HepG2 (cell line): ENCODE measurements around the gene TAS1R3. TPM values are rescaled to one million over a fixed set of nuclear protein-coding genes. Genes with fewer than 3 reads are reported as not detected.

Experiments used
- BCL3 ChIP-seq: sonication (generic); formaldehyde crosslinking; IDR thresholded peaks from 2 replicates; pipeline ENCODE4 v1.5.1; 2020; ENCODE audit warnings: mild to moderate bottlenecking, missing genetic modification reagents, moderate library complexity
- CBFB ChIP-seq: sonication (generic); formaldehyde crosslinking; IDR thresholded peaks from 2 replicates; pipeline ENCODE4 v1.4.0; 2020; ENCODE audit warnings: missing genetic modification reagents
- GLI4 ChIP-seq: sonication (generic); formaldehyde crosslinking; IDR thresholded peaks from 2 replicates; pipeline ENCODE4 v1.5.1; 2020; ENCODE audit warnings: missing genetic modification reagents, mild to moderate bottlenecking, moderate library complexity, borderline replicate concordance
- KMT2A ChIP-seq: sonication (generic); formaldehyde crosslinking; IDR thresholded peaks from 2 replicates; pipeline ENCODE4 v1.4.0; 2020; ENCODE audit warnings: missing genetic modification reagents
- MTA1 ChIP-seq: sonication (generic); formaldehyde crosslinking; IDR thresholded peaks from 2 replicates; pipeline ENCODE4 v1.4.0; 2020; ENCODE audit warnings: missing genetic modification reagents, mild to moderate bottlenecking, borderline replicate concordance
- MXD4 ChIP-seq: IDR thresholded peaks from 2 replicates; pipeline ENCODE4 v1.6.1; 2016; ENCODE audit warnings: mild to moderate bottlenecking, missing biosample characterization, missing genetic modification reagents
- MYPOP ChIP-seq: sonication (generic); formaldehyde crosslinking; IDR thresholded peaks from 2 replicates; pipeline ENCODE4 v1.8.1; 2023; ENCODE audit warnings: mild to moderate bottlenecking, moderate library complexity, missing genetic modification reagents
- POLR2AphosphoS5 ChIP-seq: IDR thresholded peaks from 2 replicates; pipeline ENCODE4 v1.6.1; 2012; ENCODE audit warnings: low read depth, low read length
- SOX6 ChIP-seq, 2 experiments: fragments of 450-650 bp in 1 of 2; sonication (generic) in 1 of 2; formaldehyde crosslinking in 1 of 2; IDR thresholded peaks; 2 replicates each; pipeline versions ENCODE4 v1.4.0 to v1.6.1; 2017 to 2020; ENCODE audit warnings: antibody characterized with exemption in 1 of 2, mild to moderate bottlenecking in 1 of 2, missing genetic modification reagents in 1 of 2
- ZBTB4 ChIP-seq: sonication (generic); formaldehyde crosslinking; IDR thresholded peaks from 2 replicates; pipeline ENCODE4 v1.4.0; 2020; ENCODE audit warnings: missing genetic modification reagents, mild to moderate bottlenecking, borderline replicate concordance
- ZNF232 ChIP-seq: sonication (generic); formaldehyde crosslinking; IDR thresholded peaks from 2 replicates; pipeline ENCODE4 v1.4.0; 2020; ENCODE audit warnings: missing genetic modification reagents, borderline replicate concordance
- ZNF335 ChIP-seq: sonication (generic); formaldehyde crosslinking; IDR thresholded peaks from 2 replicates; pipeline ENCODE4 v1.4.0; 2020; ENCODE audit warnings: missing genetic modification reagents
- polyA plus RNA-seq, 8 experiments: library from polyadenylated mRNA; depleted of rRNA in 3 of 8; stranded (reverse) in 7 of 8; unstranded in 1 of 8; fragments of >200 nt; fragmentation: Illumina TruSeq in 4 of 8; extraction: Trizol in 4 of 8; gene quantifications; 2 replicates each; pipeline versions ENCODE4 v1.2.1 to v1.2.3, GENCODE V29; 2011 to 2016; ENCODE audit warnings: low read depth in 4 of 8, missing spikeins in 1 of 8, mixed read lengths in 1 of 8; ENCODE audit not compliant: insufficient read depth in 1 of 8
- total RNA-seq, 5 experiments: library from RNA; depleted of rRNA; stranded (reverse); fragments of >200 nt; fragmentation: Illumina TruSeq; extraction: Trizol; gene quantifications; 2 replicates each; pipeline ENCODE4 v1.2.3, GENCODE V29; 2016; ENCODE audit warnings: low read depth in 1 of 5
- TF ChIP-seq, protein P1 (sequence below): sonication (generic); formaldehyde crosslinking; IDR thresholded peaks from 2 replicates; pipeline ENCODE4; 2020; ENCODE audit warnings: missing genetic modification reagents, mild to moderate bottlenecking, borderline replicate concordance
- TF ChIP-seq, protein P2 (sequence below): sonication (generic); formaldehyde crosslinking; IDR thresholded peaks from 2 replicates; pipeline ENCODE4 v1.8.0; 2023; ENCODE audit warnings: mild to moderate bottlenecking, missing genetic modification reagents
- TF ChIP-seq, protein P3 (sequence below), 2 experiments: sonication (generic) in 1 of 2; formaldehyde crosslinking in 1 of 2; IDR thresholded peaks; 2 replicates each; pipeline versions ENCODE4 v1.4.0 to v1.6.1; 2018 to 2020; ENCODE audit warnings: missing genetic modification reagents in 2 of 2, borderline replicate concordance in 1 of 2, low read depth in 1 of 2, mild to moderate bottlenecking in 1 of 2, missing biosample characterization in 1 of 2

The TAS1R3 gene
- total and polyA plus RNA-seq, 2 of the 13 experiments (the other 11 are each of a cell fraction or from before 2014, with no cell fraction given): 0.13 to 0.15 TPM

GRCh38 chr1:1306070-1306660 lies 24.9 kb upstream of the TAS1R3 start (continued):
- 0 out of 2 replicates have a peak, but pooled peaks have one; percentile 2 for TF ChIP-seq POLR2AphosphoS5
- TF ChIP-seq MTA1: 0 out of 2 replicates have a peak, but pooled peaks have one; percentile 1
- TF ChIP-seq GLI4 (CRISPR knock-in tag): 0 out of 2 replicates have a peak, but pooled peaks have one; percentile 28
- TF ChIP-seq ZNF335: 0 out of 2 replicates have a peak, but pooled peaks have one; percentile 10
- no peak for TF ChIP-seq ZBTB4 (CRISPR knock-in tag)
- TF ChIP-seq, protein P1, sequence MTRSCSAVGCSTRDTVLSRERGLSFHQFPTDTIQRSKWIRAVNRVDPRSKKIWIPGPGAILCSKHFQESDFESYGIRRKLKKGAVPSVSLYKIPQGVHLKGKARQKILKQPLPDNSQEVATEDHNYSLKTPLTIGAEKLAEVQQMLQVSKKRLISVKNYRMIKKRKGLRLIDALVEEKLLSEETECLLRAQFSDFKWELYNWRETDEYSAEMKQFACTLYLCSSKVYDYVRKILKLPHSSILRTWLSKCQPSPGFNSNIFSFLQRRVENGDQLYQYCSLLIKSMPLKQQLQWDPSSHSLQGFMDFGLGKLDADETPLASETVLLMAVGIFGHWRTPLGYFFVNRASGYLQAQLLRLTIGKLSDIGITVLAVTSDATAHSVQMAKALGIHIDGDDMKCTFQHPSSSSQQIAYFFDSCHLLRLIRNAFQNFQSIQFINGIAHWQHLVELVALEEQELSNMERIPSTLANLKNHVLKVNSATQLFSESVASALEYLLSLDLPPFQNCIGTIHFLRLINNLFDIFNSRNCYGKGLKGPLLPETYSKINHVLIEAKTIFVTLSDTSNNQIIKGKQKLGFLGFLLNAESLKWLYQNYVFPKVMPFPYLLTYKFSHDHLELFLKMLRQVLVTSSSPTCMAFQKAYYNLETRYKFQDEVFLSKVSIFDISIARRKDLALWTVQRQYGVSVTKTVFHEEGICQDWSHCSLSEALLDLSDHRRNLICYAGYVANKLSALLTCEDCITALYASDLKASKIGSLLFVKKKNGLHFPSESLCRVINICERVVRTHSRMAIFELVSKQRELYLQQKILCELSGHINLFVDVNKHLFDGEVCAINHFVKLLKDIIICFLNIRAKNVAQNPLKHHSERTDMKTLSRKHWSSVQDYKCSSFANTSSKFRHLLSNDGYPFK (CRISPR knock-in tag): no peak
- TF ChIP-seq MYPOP (CRISPR knock-in tag): no peak
- TF ChIP-seq, protein P2, sequence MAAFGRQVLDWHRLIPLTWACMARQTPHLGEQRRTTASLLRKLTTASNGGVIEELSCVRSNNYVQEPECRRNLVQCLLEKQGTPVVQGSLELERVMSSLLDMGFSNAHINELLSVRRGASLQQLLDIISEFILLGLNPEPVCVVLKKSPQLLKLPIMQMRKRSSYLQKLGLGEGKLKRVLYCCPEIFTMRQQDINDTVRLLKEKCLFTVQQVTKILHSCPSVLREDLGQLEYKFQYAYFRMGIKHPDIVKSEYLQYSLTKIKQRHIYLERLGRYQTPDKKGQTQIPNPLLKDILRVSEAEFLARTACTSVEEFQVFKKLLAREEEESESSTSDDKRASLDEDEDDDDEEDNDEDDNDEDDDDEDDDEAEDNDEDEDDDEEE (CRISPR knock-in tag): 0 out of 2 replicates have a peak, but pooled peaks have one; percentile 25
- 0 out of 2 replicates have a peak, but pooled peaks have one; percentile 17 for TF ChIP-seq MXD4 (CRISPR knock-in tag)
- peak; percentile 54; the same call in 1 of the 2 replicates for TF ChIP-seq KMT2A
- TF ChIP-seq ZNF232 (CRISPR knock-in tag): no peak
- TF ChIP-seq CBFB (CRISPR knock-in tag): 0 out of 2 replicates have a peak, but pooled peaks have one; percentile 12
- TF ChIP-seq, protein P3, sequence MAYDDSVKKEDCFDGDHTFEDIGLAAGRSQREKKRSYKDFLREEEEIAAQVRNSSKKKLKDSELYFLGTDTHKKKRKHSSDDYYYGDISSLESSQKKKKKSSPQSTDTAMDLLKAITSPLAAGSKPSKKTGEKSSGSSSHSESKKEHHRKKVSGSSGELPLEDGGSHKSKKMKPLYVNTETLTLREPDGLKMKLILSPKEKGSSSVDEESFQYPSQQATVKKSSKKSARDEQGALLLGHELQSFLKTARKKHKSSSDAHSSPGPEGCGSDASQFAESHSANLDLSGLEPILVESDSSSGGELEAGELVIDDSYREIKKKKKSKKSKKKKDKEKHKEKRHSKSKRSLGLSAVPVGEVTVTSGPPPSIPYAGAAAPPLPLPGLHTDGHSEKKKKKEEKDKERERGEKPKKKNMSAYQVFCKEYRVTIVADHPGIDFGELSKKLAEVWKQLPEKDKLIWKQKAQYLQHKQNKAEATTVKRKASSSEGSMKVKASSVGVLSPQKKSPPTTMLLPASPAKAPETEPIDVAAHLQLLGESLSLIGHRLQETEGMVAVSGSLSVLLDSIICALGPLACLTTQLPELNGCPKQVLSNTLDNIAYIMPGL (CRISPR knock-in tag; IDR thresholded peaks at IDR 0.05; ENCODE audit: borderline replicate concordance in 1 of 2, low read depth in 1 of 2): 0 out of 4 replicates have a peak, but pooled peaks have one; percentile 2 to 5
- peak; percentile 4; the same call in 1 of the 2 replicates for TF ChIP-seq BCL3 (CRISPR knock-in tag)
- no peak for TF ChIP-seq SOX6 (IDR thresholded peaks at IDR 0.05)
- no peak for TF ChIP-seq SOX6 (CRISPR knock-in tag; IDR thresholded peaks at IDR 0.05)
